Measurements from ENCODE around the gene SMC1A.
"Not testable (repeated sequence)": the region's sequence is repeated elsewhere in the genome, so short reads cannot be mapped to it uniquely, and the experiment has no call there.

Gene SMC1A

DNA sequence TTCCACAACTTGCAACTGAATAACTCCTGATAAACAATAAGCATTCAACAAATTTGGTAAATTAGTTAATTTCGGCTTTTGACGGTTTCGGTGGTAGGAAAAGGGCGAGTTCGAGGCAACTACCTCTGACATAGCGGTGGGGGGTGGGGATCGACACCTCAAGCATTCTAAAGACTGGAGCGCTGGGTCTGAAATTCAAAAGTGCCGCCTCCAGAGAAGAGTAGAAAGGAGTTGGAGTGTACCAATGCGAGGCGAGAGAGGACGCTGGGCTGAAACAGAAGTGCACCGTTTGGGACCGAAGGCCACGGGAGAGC lies 725 bp downstream of the SMC1A start:
- DNase-seq = no peak

DNA sequence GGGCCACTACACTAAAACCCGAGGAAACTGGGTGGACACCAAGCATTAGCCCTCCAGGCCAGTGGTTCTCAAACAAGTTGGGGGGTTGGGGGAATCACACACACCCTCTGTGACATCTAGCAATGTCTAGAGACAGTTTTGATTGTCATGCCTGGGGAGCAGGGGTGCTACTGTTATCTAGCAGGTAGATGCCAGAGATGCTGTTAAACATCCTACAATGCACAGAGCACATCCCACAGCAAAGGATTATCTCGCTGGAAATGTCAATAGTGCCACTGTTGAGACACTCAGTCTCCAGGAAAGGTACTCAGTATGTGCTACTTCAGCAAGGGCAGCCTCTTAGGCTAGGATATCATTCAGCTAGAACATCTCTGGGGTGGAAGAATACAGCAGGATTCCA lies 1.3 kb downstream of the SMC1A start:
- DNase-seq = no peak

- not testable (repeated sequence) for DNase-seq
Observed at GRCh38 chrX:53420351-53420750, 2.1 kb downstream of the SMC1A start.

GRCh38 chrX:53412446-53412845 lies 10.0 kb downstream of the SMC1A start:
- no peak for DNase-seq

GRCh38 chrX:53403535-53403934 lies 18.9 kb downstream of the SMC1A start:
- no peak for DNase-seq

DNA sequence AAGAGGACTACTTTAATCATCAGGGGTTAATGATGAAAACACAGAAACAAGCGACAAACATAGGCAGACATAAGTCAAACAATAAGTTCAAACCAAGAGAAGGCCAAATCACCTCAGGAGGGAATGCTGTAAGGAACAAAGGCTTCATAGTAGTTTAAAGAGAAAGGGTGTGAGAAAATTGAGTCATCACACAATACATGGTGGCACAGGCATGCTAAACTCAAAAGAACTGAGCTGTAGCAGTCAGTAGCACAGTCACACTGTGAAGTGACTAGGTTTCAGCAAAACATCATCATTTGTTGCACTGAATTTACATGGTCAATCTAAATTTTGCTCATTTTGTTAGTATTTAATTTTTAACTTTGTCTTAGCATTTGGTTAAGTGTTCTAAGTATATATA lies 24.2 kb downstream of the SMC1A start:
- no peak for DNase-seq

DNA sequence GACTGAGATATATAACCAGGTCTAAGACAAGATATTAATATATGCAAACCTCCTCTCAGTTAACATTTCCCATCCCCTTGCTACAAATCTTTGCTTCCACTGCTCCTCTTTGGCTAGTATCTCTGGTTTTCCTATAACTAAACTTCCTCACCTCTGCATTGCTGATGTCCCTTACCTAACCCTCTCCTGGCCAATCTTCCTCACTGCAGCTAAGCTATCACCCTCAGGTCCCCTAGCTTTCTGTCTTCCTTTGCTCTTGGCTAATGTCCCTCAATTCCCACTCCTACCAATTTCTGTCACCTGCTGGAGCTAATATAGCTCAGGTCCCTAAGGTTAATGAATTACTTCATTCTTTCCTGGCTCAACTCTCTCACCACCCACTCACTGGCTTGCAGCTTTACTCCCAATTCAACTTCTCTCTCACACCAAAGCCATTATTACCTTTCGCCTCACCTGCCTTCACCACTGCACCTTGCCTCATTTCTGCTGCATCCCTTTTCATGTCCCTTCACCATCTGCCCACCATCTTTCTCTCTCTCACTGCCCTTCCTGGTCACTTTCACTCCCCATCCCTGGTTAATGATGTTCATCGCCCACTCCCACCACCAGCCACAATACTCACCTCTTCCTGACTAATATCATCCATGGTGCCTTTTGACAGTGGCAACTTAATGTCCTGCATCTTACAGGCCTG lies 26.7 kb downstream of the SMC1A start:
- no peak for DNase-seq

- DNase-seq = no peak
Observed at GRCh38 chrX:53383376-53384076, 38.9 kb downstream of the SMC1A start.

GRCh38 chrX:53379747-53380146 lies 42.7 kb downstream of the SMC1A start:
- no peak for DNase-seq

DNA sequence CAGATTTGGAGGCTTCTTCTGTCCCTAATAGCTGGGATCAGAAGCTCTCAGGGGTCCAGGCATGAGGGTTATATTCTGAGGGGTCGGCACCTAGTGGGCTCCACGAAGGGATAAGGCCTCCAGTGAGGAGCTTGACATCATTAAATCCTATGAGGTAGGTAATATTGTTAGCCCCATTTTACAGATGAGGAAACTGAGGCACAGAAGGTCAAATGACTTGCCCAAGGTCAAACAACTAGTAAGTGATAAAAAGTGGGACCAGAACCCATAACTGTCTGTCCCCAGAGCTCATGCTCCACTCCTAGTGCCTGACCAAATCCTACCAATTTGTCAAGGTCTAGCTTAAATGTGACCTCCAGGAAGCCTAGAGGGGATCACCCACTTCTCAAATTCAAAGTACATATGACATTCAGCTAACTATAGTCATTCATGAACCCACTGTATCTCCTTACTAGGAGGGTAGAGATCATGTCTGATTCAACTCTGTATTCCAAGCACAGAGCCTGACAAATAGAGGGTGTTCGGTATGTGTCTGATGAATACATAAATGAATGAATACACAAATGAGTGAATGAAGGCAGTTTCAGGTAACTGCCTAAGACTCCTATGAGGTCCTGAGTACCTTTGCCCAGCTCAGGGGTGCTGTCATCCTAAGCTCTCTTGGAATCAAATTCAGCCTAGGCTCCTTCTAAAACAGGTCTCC lies 43.3 kb downstream of the SMC1A start:
- no peak for DNase-seq

GRCh38 chrX:53377464-53377863 lies 45.0 kb downstream of the SMC1A start:
- DNase-seq = no peak

DNA sequence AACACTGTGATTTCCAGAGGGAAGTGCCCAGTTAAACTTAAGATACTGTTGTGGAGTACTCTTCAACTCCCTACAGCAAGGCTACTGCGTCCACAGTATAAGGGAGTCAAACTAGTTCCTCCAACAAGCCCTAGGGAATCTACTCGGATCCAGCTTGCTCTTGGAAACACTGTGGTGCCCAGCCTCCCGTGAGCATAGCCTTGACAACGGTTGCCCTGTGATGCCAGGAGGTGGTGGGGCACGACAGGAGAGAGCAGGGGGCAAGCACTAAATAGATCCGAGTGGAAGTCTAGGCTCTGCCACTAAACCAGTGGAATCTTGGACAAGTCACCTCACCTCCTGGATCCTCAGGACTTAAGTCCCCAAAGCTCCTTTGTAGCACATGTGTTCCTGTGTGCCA lies 45.6 kb downstream of the SMC1A start:
- no peak for DNase-seq

GRCh38 chrX:53374923-53375322 lies 47.5 kb downstream of the SMC1A start:
- peak; percentile 54 for DNase-seq

DNA sequence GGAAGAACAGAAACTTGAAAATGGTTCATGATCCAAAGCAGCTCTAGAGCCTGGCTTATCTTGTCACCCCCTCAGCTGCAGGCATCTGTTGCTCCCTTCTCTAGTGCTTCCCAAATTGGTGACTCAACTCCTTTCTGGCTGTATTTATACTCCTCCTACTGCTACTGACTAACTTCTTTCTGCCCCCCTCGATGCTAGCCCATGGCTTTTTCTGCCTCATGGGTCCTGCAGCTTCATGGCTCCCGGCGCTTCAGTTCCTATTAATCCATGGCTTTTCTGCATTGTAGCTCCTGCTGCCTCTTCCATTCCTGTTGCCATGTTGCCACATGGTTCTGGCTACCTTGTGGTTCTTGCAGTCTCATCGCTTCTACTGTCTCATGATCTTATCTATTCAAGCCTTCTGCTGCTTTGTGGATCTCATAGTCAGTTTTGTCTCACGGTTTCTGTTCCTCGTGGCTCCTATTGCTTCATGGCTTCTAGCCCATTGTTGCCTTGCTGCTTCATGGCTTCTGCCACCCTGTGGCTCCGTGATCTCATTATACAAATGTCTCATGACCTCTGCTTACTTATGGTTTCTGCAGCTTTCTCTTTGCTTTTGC lies 48.1 kb downstream of the SMC1A start:
- peak; percentile 81 for DNase-seq

GRCh38 chrX:53373307-53373706 lies 49.1 kb downstream of the SMC1A start:
- no peak for DNase-seq

DNA sequence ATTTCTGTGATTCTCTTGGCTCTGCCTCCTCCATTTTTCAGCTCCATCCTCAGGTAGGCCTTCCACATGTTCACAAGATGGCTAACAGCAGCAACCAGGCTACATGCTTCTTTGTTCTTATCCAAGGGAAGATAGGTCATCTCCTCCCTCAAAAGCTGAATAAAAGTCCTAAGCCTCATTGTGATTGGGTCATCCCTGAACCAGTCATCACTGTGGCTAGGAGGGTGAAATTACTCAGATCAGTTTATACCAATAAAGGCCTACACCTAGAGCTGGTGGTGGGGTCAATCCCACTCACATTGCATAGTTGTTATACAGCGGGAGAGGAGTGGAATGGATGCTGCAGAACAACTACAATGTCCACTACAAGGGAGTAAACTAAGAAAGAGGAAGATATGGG lies 56.0 kb downstream of the SMC1A start:
- not testable (repeated sequence) for DNase-seq

DNA sequence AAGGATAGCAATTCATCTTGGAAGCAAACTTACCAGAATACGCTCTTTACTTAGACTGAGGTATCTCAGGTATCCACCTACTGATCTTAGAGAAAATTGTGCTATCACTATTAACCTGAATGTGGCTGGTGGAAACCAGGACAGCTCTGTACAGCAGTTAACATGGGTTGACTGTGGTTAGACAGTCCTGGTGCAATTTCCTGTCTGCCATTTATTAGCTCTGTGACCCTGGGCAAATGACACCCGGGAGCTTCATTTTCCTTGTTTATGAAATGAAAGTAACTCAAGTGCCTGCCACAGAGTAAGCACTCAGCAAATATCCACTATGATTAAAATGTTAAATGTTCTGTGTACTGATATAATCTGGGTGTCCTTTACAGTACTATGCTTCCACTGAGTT lies 60.0 kb downstream of the SMC1A start:
- DNase-seq = no peak

GRCh38 chrX:53357799-53358530 lies 64.5 kb downstream of the SMC1A start:
- peak; percentile 9 for DNase-seq

- peak; percentile 54 for DNase-seq
Observed at GRCh38 chrX:53356186-53356585, 66.3 kb downstream of the SMC1A start.

DNA sequence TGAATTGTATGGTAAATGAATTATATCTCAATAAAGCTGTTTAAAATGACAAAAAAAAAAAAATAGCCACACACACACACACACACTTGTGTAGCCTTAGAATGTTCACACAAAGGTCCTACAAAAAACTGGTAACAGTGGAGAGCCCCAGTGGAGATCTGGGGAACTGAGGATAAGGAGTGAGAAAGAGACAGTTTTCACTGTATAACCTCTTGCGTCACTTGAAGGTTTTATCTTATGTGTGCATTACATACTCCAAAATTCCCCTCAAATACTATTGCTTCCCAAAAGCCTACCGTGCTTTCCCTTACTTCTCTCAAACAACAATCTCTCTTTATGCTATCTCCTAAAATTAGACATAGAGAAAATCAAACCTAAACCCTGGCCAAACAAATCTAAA lies 67.8 kb downstream of the SMC1A start:
- DNase-seq = no peak

DNA sequence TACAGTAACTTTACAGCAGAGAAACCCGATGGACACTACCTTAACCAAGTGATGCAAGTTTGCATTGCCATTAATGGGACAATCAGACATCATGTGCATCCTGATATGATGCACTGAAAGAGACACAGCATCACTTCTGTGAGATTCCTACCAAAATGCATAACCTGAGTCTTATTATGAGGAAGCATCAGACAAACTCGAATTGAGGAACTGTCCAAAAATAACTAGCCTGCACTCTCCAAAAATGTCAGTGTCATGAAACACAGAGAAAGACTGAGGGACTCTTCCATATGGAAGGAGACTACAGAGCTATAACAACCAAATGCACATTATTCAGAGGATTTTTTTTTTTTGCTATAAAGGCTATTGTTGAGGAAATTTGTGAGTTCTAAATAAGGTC lies 74.5 kb downstream of the SMC1A start:
- DNase-seq = no peak

GRCh38 chrX:53340852-53341645 lies 81.4 kb downstream of the SMC1A start:
- DNase-seq = no peak

Measured in OCI-M1 (cell line).